H1 (cell line): ENCODE measurements around the gene ADM. TPM values are rescaled to one million over a fixed set of nuclear protein-coding genes. Genes with fewer than 3 reads are reported as not detected.

Experiments
- CTCF ChIA-PET: fragments of 300-600 bp; sonication (Branson Sonifier 250); formaldehyde crosslinking; loops from one replicate; lab custom pipeline; 2021; ENCODE audit not compliant: partially characterized antibody; lab: Charles Lee
- POLR2A ChIA-PET: fragments of 300-600 bp; sonication (Branson Sonifier 250); formaldehyde crosslinking; loops from one replicate; lab custom pipeline; 2021; ENCODE audit warnings: inconsistent platforms; ENCODE audit not compliant: partially characterized antibody; lab: Charles Lee
- DNase-seq, 2 experiments: peaks; one replicate each; pipeline versions ENCODE4 v3.0.0 to v3.0.0-alpha.2; 2010 to 2022; ENCODE audit warnings: low spot score in 2 of 2, low read depth in 1 of 2, mixed read lengths in 1 of 2
- FAIRE-seq: peaks from 2 replicates; lab custom pipeline; 2011; peaks lifted over from hg19 to GRCh38; lab: Jason Lieb, UNC
- H2AFZ ChIP-seq: 2 replicates; pipeline ENCODE4 v1.8.1; 2012; ENCODE audit warnings: low read length, inconsistent platforms
- H2AK5ac ChIP-seq: 2 replicates; pipeline ENCODE4 v1.6.1; 2013; ENCODE audit warnings: low read depth, low read length
- H2BK120ac ChIP-seq: replicated peaks from 2 replicates; pipeline ENCODE3; 2013; ENCODE audit warnings: low read depth, low read length, inconsistent platforms
- H2BK12ac ChIP-seq: 2 replicates; pipeline ENCODE4 v1.6.1; 2013; ENCODE audit warnings: low read depth, low read length
- H2BK15ac ChIP-seq: 2 replicates; pipeline ENCODE4 v1.6.1; 2013; ENCODE audit warnings: low read length
- H2BK20ac ChIP-seq: 2 replicates; pipeline ENCODE4 v1.6.1; 2013; ENCODE audit warnings: low read length
- H2BK5ac ChIP-seq: 2 replicates; pipeline ENCODE4 v1.6.1; 2013; ENCODE audit warnings: low read depth, low read length
- H3K14ac ChIP-seq: 2 replicates; pipeline ENCODE4 v1.6.1; 2013; ENCODE audit warnings: inconsistent platforms; ENCODE audit not compliant: insufficient read length
- H3K18ac ChIP-seq: 2 replicates; pipeline ENCODE4 v1.6.1; 2013; ENCODE audit warnings: low read length; ENCODE audit errors: extremely low read depth
- H3K23ac ChIP-seq: 2 replicates; pipeline ENCODE4 v1.6.1; 2013; ENCODE audit warnings: inconsistent platforms; ENCODE audit not compliant: insufficient read length
- H3K23me2 ChIP-seq: 2 replicates; pipeline ENCODE4 v1.6.1; 2013; ENCODE audit warnings: low read depth, low read length
- H3K27ac ChIP-seq: 2 replicates; pipeline ENCODE4 v1.6.1; 2011; ENCODE audit warnings: low read depth, low read length, inconsistent platforms
- H3K27me3 ChIP-seq, 4 experiments: replicated peaks in 1 of 4; 1 replicate in 1 of 4; 2 replicates in 3 of 4; pipeline versions ENCODE4 v1.6.1 to v1.8.1; 2011 to 2013; ENCODE audit warnings: low read length in 3 of 4, mild to moderate bottlenecking in 3 of 4, inconsistent platforms in 2 of 4, mixed read lengths in 2 of 4, moderate library complexity in 1 of 4; ENCODE audit not compliant: control insufficient read depth in 3 of 4, insufficient read depth in 3 of 4; ENCODE audit errors: extremely low read depth in 1 of 4
- H3K36me3 ChIP-seq, 4 experiments: 2 replicates each; pipeline versions ENCODE4 v1.6.1 to v1.8.1; 2011 to 2013; ENCODE audit warnings: mild to moderate bottlenecking in 4 of 4, low read length in 3 of 4, moderate library complexity in 2 of 4, control low read depth in 1 of 4, inconsistent platforms in 1 of 4; ENCODE audit not compliant: insufficient read depth in 4 of 4, control insufficient read depth in 2 of 4
- H3K4ac ChIP-seq: replicated peaks from 2 replicates; pipeline ENCODE3; 2013; ENCODE audit warnings: low read length, low read depth, mixed read lengths, inconsistent platforms; ENCODE audit not compliant: insufficient read length
- H3K4me1 ChIP-seq, 4 experiments: replicated peaks in 1 of 4; 1 replicate in 1 of 4; 2 replicates in 3 of 4; pipeline versions ENCODE4 v1.6.1 to v1.8.1; 2011 to 2013; ENCODE audit warnings: low read length in 3 of 4, inconsistent platforms in 2 of 4, mixed read lengths in 1 of 4; ENCODE audit not compliant: insufficient read depth in 4 of 4, control insufficient read depth in 3 of 4
- H3K4me2 ChIP-seq, 2 experiments: 2 replicates each; pipeline versions ENCODE4 v1.6.1 to v1.8.1; 2011 to 2013; ENCODE audit warnings: low read depth in 2 of 2, low read length in 2 of 2, control low read depth in 1 of 2, inconsistent platforms in 1 of 2, mild to moderate bottlenecking in 1 of 2; ENCODE audit not compliant: insufficient read depth in 1 of 2
- H3K4me3 ChIP-seq, 4 experiments: fragments of 200-600, 300-600 bp in 1 of 4; sonication (generic), shearing (Covaris generic), sonication (Bioruptor Twin) in 1 of 4; 2 replicates each; pipeline versions ENCODE4 v1.5.1 to v1.8.1; 2011 to 2016; ENCODE audit warnings: low read length in 4 of 4, low read depth in 3 of 4, control low read depth in 2 of 4, inconsistent platforms in 2 of 4, mild to moderate bottlenecking in 2 of 4, mixed read lengths in 1 of 4, moderate library complexity in 1 of 4; ENCODE audit not compliant: insufficient read depth in 2 of 4; ENCODE audit errors: extremely low read depth in 1 of 4
- H3K56ac ChIP-seq: replicated peaks from 2 replicates; pipeline ENCODE3; 2013; ENCODE audit warnings: low read depth, mild to moderate bottlenecking, mixed read lengths, low read length, inconsistent platforms; ENCODE audit not compliant: insufficient read length
- H3K79me1 ChIP-seq: 2 replicates; pipeline ENCODE4 v1.6.1; 2013; ENCODE audit warnings: low read depth, low read length, control low read depth
- H3K79me2 ChIP-seq, 2 experiments: 2 replicates each; pipeline versions ENCODE4 v1.6.1 to v1.8.1; 2012 to 2013; ENCODE audit warnings: low read length in 2 of 2, mild to moderate bottlenecking in 2 of 2, inconsistent platforms in 1 of 2; ENCODE audit not compliant: insufficient read depth in 2 of 2, control insufficient read depth in 1 of 2
- H3K9ac ChIP-seq, 4 experiments: replicated peaks in 1 of 4; 1 replicate in 1 of 4; 2 replicates in 3 of 4; pipeline versions ENCODE4 v1.6.1 to v1.8.1; 2011 to 2013; ENCODE audit warnings: low read depth in 3 of 4, low read length in 3 of 4, control low read depth in 2 of 4, mild to moderate bottlenecking in 2 of 4, moderate library complexity in 2 of 4, inconsistent platforms in 1 of 4; ENCODE audit errors: extremely low read depth in 1 of 4
- H3K9me3 ChIP-seq, 2 experiments: 2 replicates each; pipeline versions ENCODE4 v1.6.1 to v1.8.1; 2012 to 2013; ENCODE audit warnings: mild to moderate bottlenecking in 2 of 2, moderate library complexity in 2 of 2, control low read depth in 1 of 2, inconsistent platforms in 1 of 2, low read depth in 1 of 2, low read length in 1 of 2, mixed read lengths in 1 of 2; ENCODE audit not compliant: insufficient read depth in 2 of 2
- H4K20me1 ChIP-seq, 2 experiments: replicated peaks in 1 of 2; 2 replicates each; pipeline versions ENCODE3 to v1.8.1; 2011 to 2013; ENCODE audit warnings: inconsistent platforms in 2 of 2, low read length in 2 of 2, mild to moderate bottlenecking in 1 of 2; ENCODE audit not compliant: insufficient read depth in 2 of 2, control insufficient read depth in 1 of 2
- H4K5ac ChIP-seq: 2 replicates; pipeline ENCODE4 v1.6.1; 2013; ENCODE audit warnings: low read length, low read depth, mixed read lengths, inconsistent platforms; ENCODE audit not compliant: insufficient read length
- H4K8ac ChIP-seq: 2 replicates; pipeline ENCODE4 v1.8.0; 2013; ENCODE audit warnings: mild to moderate bottlenecking, moderate library complexity, low read length, inconsistent platforms; ENCODE audit not compliant: insufficient read depth; ENCODE audit errors: extremely low read depth
- H4K91ac ChIP-seq: replicated peaks from 2 replicates; pipeline ENCODE3; 2013; ENCODE audit warnings: low read length, mixed read lengths, inconsistent platforms; ENCODE audit not compliant: insufficient read length
- CBX5 ChIP-seq: fragments of 300-800, 300-1000 bp; sonication (generic); IDR thresholded peaks from 2 replicates; pipeline ENCODE4 v1.7.1; 2016; ENCODE audit warnings: antibody characterized with exemption, low read length, low read depth
- GTF2F1 ChIP-seq: IDR thresholded peaks from 2 replicates; pipeline ENCODE4 v1.6.1; 2012; ENCODE audit warnings: low read depth, low read length, improper control_type of control experiment, borderline replicate concordance
- POLR2A ChIP-seq, 2 experiments: IDR thresholded peaks; 1 replicate in 1 of 2; 2 replicates in 1 of 2; pipeline ENCODE4 v1.6.1; 2011; ENCODE audit warnings: low read depth in 2 of 2, low read length in 2 of 2, mild to moderate bottlenecking in 2 of 2; ENCODE audit errors: control extremely low read depth in 1 of 2
- POU5F1 ChIP-seq: IDR thresholded peaks from 2 replicates; pipeline ENCODE4 v1.6.1; 2011; ENCODE audit warnings: low read depth, mild to moderate bottlenecking, low read length, moderate library complexity
- RXRA ChIP-seq: IDR thresholded peaks from 2 replicates; pipeline ENCODE4 v1.6.1; 2011; ENCODE audit warnings: low read depth, mild to moderate bottlenecking, low read length, moderate library complexity; ENCODE audit not compliant: insufficient read depth
- TBP ChIP-seq: IDR thresholded peaks from 2 replicates; pipeline ENCODE4 v1.6.1; 2011; ENCODE audit warnings: low read depth, low read length, improper control_type of control experiment
- WGBS, 2 experiments: shearing (Covaris generic) in 1 of 2; methylation state at CpG; one replicate each; pipeline versions ENCODE4 v1.1.6 to v1.1.7; 2013 to 2015; ENCODE audit warnings: low lambda C conversion rate in 2 of 2, mixed read lengths in 2 of 2, inconsistent platforms in 1 of 2, low coverage in 1 of 2, missing lambda C conversion rate in 1 of 2; ENCODE audit not compliant: insufficient replicate concordance in 2 of 2, insufficient coverage in 1 of 2, insufficient read length in 1 of 2; ENCODE audit errors: extremely low coverage in 1 of 2, missing lambda C conversion rate in 1 of 2; 5-methylcytosine and 5-hydroxymethylcytosine counted together
- polyA plus RNA-seq, 7 experiments: library from polyadenylated mRNA; depleted of rRNA in 3 of 7; stranded (reverse) in 5 of 7; unstranded in 2 of 7; fragments of >200 nt in 5 of 7; fragments of 200-250 nt in 2 of 7; gene quantifications; 1 replicate in 5 of 7; 2 replicates in 1 of 7; 4 replicates in 1 of 7; pipeline versions ENCODE4 v1.2.1 to v1.2.3, GENCODE V29; 2011 to 2013; ENCODE audit warnings: missing spikeins in 2 of 7, mixed read lengths in 2 of 7
- total RNA-seq: library from RNA; stranded (reverse); fragmentation: NEBNext Ultra II Directional; extraction: Animal tissue kit (Norgen Biotek cat#: 25700); gene quantifications from 2 replicates; pipeline ENCODE4 v1.2.1, GENCODE V29; 2021

ADM gene
- total and polyA plus RNA-seq, 2 of the 8 experiments (the other 6 are each of a cell fraction or from before 2014, with no cell fraction given): 94.1 to 95.6 TPM

DNA sequence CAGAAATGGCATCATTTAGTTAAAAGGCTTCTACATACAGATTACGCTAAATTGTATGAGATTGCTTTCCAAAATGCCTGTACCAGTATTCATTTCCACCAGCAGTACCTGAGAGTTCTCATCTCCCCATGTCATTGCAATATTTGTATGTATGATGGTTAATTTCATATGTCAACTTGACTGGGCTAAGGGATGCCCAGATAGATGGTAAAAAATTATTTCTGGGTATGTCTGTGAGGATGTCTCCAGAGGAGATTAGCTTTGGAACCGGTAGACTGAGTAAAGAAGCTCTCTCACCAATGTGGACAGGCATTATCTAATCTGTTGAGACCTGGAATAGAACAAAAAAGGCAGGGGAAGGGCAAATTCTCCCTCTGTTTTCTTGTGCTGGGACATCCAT lies 6.9 kb downstream of the ADM start:
- POLR2A ChIA-PET: no interaction called here
- peaks cover 5% of the 10 kb centered on the region; the same call in 1 of the 2 replicates for H3K23me2 ChIP-seq

More for the DNA sequence above, 6.9 kb downstream of the ADM start:
- H2AK5ac ChIP-seq: no peak overlapping the region
- no peak for DNase-seq
- H3K14ac ChIP-seq: no peak overlapping the region
- no peak overlapping the region for H2AFZ ChIP-seq
- no peak overlapping the region for H3K4me3 ChIP-seq
- H3K27me3 ChIP-seq: peaks cover 0 to 6% (median 0%) of the 10 kb centered on the region in 4 experiments; a peak in 2 of 7 replicates
- no peaks in the 10 kb centered on the region for H3K9me3 ChIP-seq
- H3K4ac ChIP-seq: no peak overlapping the region
- peaks cover 0 to 6% (median 2%) of the 10 kb centered on the region in 4 experiments; a peak in 3 of 8 replicates for H3K36me3 ChIP-seq
- no peak overlapping the region for H3K4me2 ChIP-seq
- 100% methylated on average over 2 of the region's 2 CpGs; no CpG with 5 or more reads in 1 of the 2 experiments for WGBS, 2 experiments
- no peak overlapping the region for H4K8ac ChIP-seq
- CTCF ChIA-PET: interaction anchor here (5.7 to 10.0 kb wide), 2 partner anchors 43 to 56 kb away, joined by 16 to 97 read pairs; no protein-coding TSS in a partner anchor
- no peak for TF ChIP-seq POU5F1
- TF ChIP-seq GTF2F1: no peak
- TF ChIP-seq POLR2A (IDR thresholded peaks at IDR 0.05; ENCODE audit: control extremely low read depth in 1 of 2, low read depth in 2 of 2, low read length in 2 of 2): no peak
- no peak for TF ChIP-seq TBP
- TF ChIP-seq RXRA: no peak
- no peak for TF ChIP-seq CBX5
- no peak for FAIRE-seq
- H2BK5ac ChIP-seq: no peak overlapping the region
- H3K79me1 ChIP-seq: no peaks in the 10 kb centered on the region
- no peak overlapping the region for H3K56ac ChIP-seq
- peaks cover 0 to 1% of the 10 kb centered on the region in 2 experiments for H4K20me1 ChIP-seq
- H4K91ac ChIP-seq: no peak overlapping the region
- H2BK20ac ChIP-seq: no peak overlapping the region; the same call in 1 of the 2 replicates
- H2BK120ac ChIP-seq: peak overlapping the region; percentile 21
- H4K5ac ChIP-seq: no peak overlapping the region
- no peak overlapping the region for H2BK12ac ChIP-seq
- H3K23ac ChIP-seq: no peak overlapping the region
- no peak overlapping the region for H3K27ac ChIP-seq
- no peak overlapping the region for H2BK15ac ChIP-seq
- H3K79me2 ChIP-seq: peaks cover 0 to 5% of the 10 kb centered on the region in 2 experiments; a peak in 2 of 4 replicates
- H3K4me1 ChIP-seq: peaks cover 6 to 22% (median 9%) of the 10 kb centered on the region in 4 experiments
- H3K18ac ChIP-seq: no peak overlapping the region
- no peak overlapping the region for H3K9ac ChIP-seq
